GM21360 (cell line): ENCODE data around the gene ZNF185.

Experiments used
- ATAC-seq: cut with Tn5 transposase; IDR thresholded peaks from one replicate; pipeline ENCODE4 v1.9.1; 2021; ENCODE audit warnings: mild to moderate bottlenecking, moderate library complexity; ENCODE audit not compliant: unreplicated experiment

Gene ZNF185

GRCh38 chrX:152915541-152916241 lies 17.8 kb downstream of the ZNF185 start:
- ATAC-seq = peak; percentile 91

- no peak for ATAC-seq
Measured at GRCh38 chrX:152917656-152918579, 20.1 kb downstream of the ZNF185 start.

- no peak for ATAC-seq
Measured at GRCh38 chrX:152918707-152919106, 20.8 kb downstream of the ZNF185 start.

- no peak for ATAC-seq
Measured at GRCh38 chrX:152923599-152923998, 25.7 kb downstream of the ZNF185 start.

- no peak for ATAC-seq
Measured at GRCh38 chrX:152925835-152926234, 28.0 kb downstream of the ZNF185 start.

GRCh38 chrX:152926279-152926678 lies 28.4 kb downstream of the ZNF185 start:
- ATAC-seq = peak; percentile 89

GRCh38 chrX:152926923-152927322 lies 29.1 kb downstream of the ZNF185 start:
- no peak for ATAC-seq

- ATAC-seq = no peak
Measured at GRCh38 chrX:152927858-152928760, 30.2 kb downstream of the ZNF185 start.

- no peak for ATAC-seq
Measured at GRCh38 chrX:152928761-152929400, 31.0 kb downstream of the ZNF185 start.

- no peak for ATAC-seq
Measured at GRCh38 chrX:152929898-152930297, 32.0 kb downstream of the ZNF185 start.

- no peak for ATAC-seq
Measured at GRCh38 chrX:152930516-152930915, 32.6 kb downstream of the ZNF185 start.

- no peak for ATAC-seq
Measured at GRCh38 chrX:152932144-152932543, 34.3 kb downstream of the ZNF185 start.

GRCh38 chrX:152932598-152933175 lies 34.8 kb downstream of the ZNF185 start:
- no peak for ATAC-seq

- no peak for ATAC-seq
Measured at GRCh38 chrX:152936306-152936705, 38.4 kb downstream of the ZNF185 start.

- no peak for ATAC-seq
Measured at GRCh38 chrX:152937236-152937635, 39.4 kb downstream of the ZNF185 start.

GRCh38 chrX:152941328-152942076 lies 43.6 kb downstream of the ZNF185 start:
- ATAC-seq = peak; percentile 90

GRCh38 chrX:152942077-152942442 lies 44.2 kb downstream of the ZNF185 start:
- ATAC-seq = no peak

- ATAC-seq = no peak
Measured at GRCh38 chrX:152943826-152944225, 46.0 kb downstream of the ZNF185 start.
